IMR-90 (cell line): ENCODE data around the gene IGLL5. TPM values are rescaled to one million over a fixed set of nuclear protein-coding genes. Genes with fewer than 3 reads are reported as not detected.
"Not testable (repeated sequence)": the region's sequence is repeated elsewhere in the genome, so short reads cannot be mapped to it uniquely, and the experiment has no call there.

Experiments used
- ATAC-seq: fragments of 200-7000 bp; cut with Tn5 transposase; 2 replicates; pipeline ENCODE4 v1.9.1; 2020; ENCODE audit warnings: low read depth, mild to moderate bottlenecking, moderate library complexity
- BruUV-seq: library from RNA; stranded (reverse); fragments of 400-500 nt; replicated peaks from 2 replicates; lab custom pipeline; 2021; lab: Mats Ljungman, UMichigan
- CTCF ChIA-PET: fragments of 300-600 bp; formaldehyde crosslinking; extraction: SDS; loops from one replicate; lab custom pipeline; 2021; ENCODE audit warnings: antibody characterized with exemption; lab: Yijun Ruan, JAX
- POLR2A ChIA-PET: fragments of 300-600 bp; sonication (Branson Sonifier 250); formaldehyde crosslinking; loops from one replicate; lab custom pipeline; 2022; ENCODE audit warnings: antibody characterized with exemption; ENCODE audit not compliant: unreplicated experiment; lab: Charles Lee
- DNase-seq: peaks from one replicate; pipeline ENCODE4 v3.0.0; 2013
- H2AFZ ChIP-seq: replicated peaks from 2 replicates; pipeline ENCODE3; 2013; ENCODE audit warnings: low read length, mild to moderate bottlenecking; ENCODE audit not compliant: poor library complexity
- H2AK5ac ChIP-seq: 2 replicates; pipeline ENCODE4 v1.6.1; 2013; ENCODE audit warnings: low read depth, low read length, inconsistent platforms
- H2AK9ac ChIP-seq: replicated peaks from 2 replicates; pipeline ENCODE3; 2013; ENCODE audit warnings: mild to moderate bottlenecking, low read depth, low read length, moderate library complexity; ENCODE audit not compliant: poor library complexity
- H2BK120ac ChIP-seq: 2 replicates; pipeline ENCODE4 v1.6.1; 2013; ENCODE audit warnings: low read depth, low read length, inconsistent platforms
- H2BK15ac ChIP-seq: 3 replicates; pipeline ENCODE4 v1.6.1; 2013; ENCODE audit warnings: low read depth, low read length, inconsistent platforms
- H2BK20ac ChIP-seq: 2 replicates; pipeline ENCODE4 v1.6.1; 2013; ENCODE audit warnings: low read depth, mild to moderate bottlenecking, inconsistent platforms, low read length, moderate library complexity
- H2BK5ac ChIP-seq: 2 replicates; pipeline ENCODE4 v1.6.1; 2013; ENCODE audit warnings: mild to moderate bottlenecking, low read depth, low read length, inconsistent platforms; ENCODE audit not compliant: poor library complexity, severe bottlenecking
- H3K14ac ChIP-seq: replicated peaks from 2 replicates; pipeline ENCODE4 v1.6.1; 2013; ENCODE audit warnings: low read depth, low read length, inconsistent platforms
- H3K18ac ChIP-seq: 2 replicates; pipeline ENCODE4 v1.6.1; 2013; ENCODE audit warnings: low read depth, low read length, control low read depth
- H3K23ac ChIP-seq: 2 replicates; pipeline ENCODE4 v1.6.1; 2013; ENCODE audit warnings: low read depth, low read length, inconsistent platforms
- H3K27ac ChIP-seq: 2 replicates; pipeline ENCODE4 v1.5.1; 2013; ENCODE audit warnings: mild to moderate bottlenecking, control low read depth, low read length; ENCODE audit not compliant: insufficient read depth
- H3K27me3 ChIP-seq: 2 replicates; pipeline ENCODE4 v1.6.1; 2013; ENCODE audit warnings: low read length; ENCODE audit not compliant: control insufficient read depth, insufficient read depth
- H3K36me3 ChIP-seq: 2 replicates; pipeline ENCODE4 v1.6.1; 2013; ENCODE audit warnings: low read length, mixed read lengths; ENCODE audit not compliant: control insufficient read depth, insufficient read depth
- H3K4ac ChIP-seq: 2 replicates; pipeline ENCODE4 v1.6.1; 2013; ENCODE audit warnings: low read depth, low read length, inconsistent platforms
- H3K4me1 ChIP-seq: 2 replicates; pipeline ENCODE4 v1.6.1; 2013; ENCODE audit warnings: low read length, mixed read lengths; ENCODE audit not compliant: control insufficient read depth, insufficient read depth
- H3K4me2 ChIP-seq: 2 replicates; pipeline ENCODE4 v1.6.1; 2013; ENCODE audit warnings: low read depth, mild to moderate bottlenecking, control low read depth, low read length, moderate library complexity
- H3K4me3 ChIP-seq: 2 replicates; pipeline ENCODE4 v1.5.1; 2013; ENCODE audit warnings: low read depth, mild to moderate bottlenecking, control low read depth, low read length, moderate library complexity; ENCODE audit not compliant: insufficient read depth
- H3K56ac ChIP-seq: 2 replicates; pipeline ENCODE4 v1.6.1; 2013; ENCODE audit warnings: low read length, inconsistent platforms; ENCODE audit not compliant: insufficient read depth; ENCODE audit errors: extremely low read depth
- H3K79me1 ChIP-seq, 2 experiments: 2 replicates each; pipeline ENCODE4 v1.6.1; 2013; ENCODE audit warnings: low read length in 2 of 2, inconsistent platforms in 1 of 2, low read depth in 1 of 2
- H3K9ac ChIP-seq: 2 replicates; pipeline ENCODE4 v1.6.1; 2013; ENCODE audit warnings: low read depth, low read length, control low read depth
- H3K9me1 ChIP-seq: 2 replicates; pipeline ENCODE4 v1.6.1; 2013; ENCODE audit warnings: low read length, inconsistent platforms; ENCODE audit not compliant: insufficient read depth
- H3K9me3 ChIP-seq: 2 replicates; pipeline ENCODE4 v1.6.1; 2013; ENCODE audit warnings: low read length; ENCODE audit not compliant: control insufficient read depth, insufficient read depth
- H4K20me1 ChIP-seq: 2 replicates; pipeline ENCODE4 v1.6.1; 2013; ENCODE audit warnings: low read length, inconsistent platforms; ENCODE audit not compliant: insufficient read depth
- H4K5ac ChIP-seq: 2 replicates; pipeline ENCODE4 v1.6.1; 2013; ENCODE audit warnings: mild to moderate bottlenecking, low read depth, low read length, control low read depth
- H4K8ac ChIP-seq, 2 experiments: 2 replicates each; pipeline ENCODE4 v1.6.1; 2013; ENCODE audit warnings: low read depth in 2 of 2, low read length in 2 of 2, control low read depth in 1 of 2, inconsistent platforms in 1 of 2
- H4K91ac ChIP-seq: 2 replicates; pipeline ENCODE4 v1.6.1; 2013; ENCODE audit warnings: low read depth, low read length, inconsistent platforms; ENCODE audit not compliant: insufficient read depth
- WGBS, 2 experiments: methylation state at CpG; one replicate each; pipeline versions ENCODE4 v1.1.5 to v1.1.7; 2013; ENCODE audit warnings: missing lambda C conversion rate in 2 of 2; ENCODE audit not compliant: insufficient read length in 1 of 2; ENCODE audit errors: extremely low coverage in 2 of 2; 5-methylcytosine and 5-hydroxymethylcytosine counted together
- dilution Hi-C: fragments of 300-500 bp; cut with HindIII; formaldehyde crosslinking; loops from one replicate; pipeline ENCODE4 v1.14.3; 2018; ENCODE audit warnings: low sequenced_read_pairs; ENCODE audit not compliant: unreplicated experiment
- in situ Hi-C: fragments of 300-500 bp; cut with MboI; formaldehyde crosslinking; loops from 3 replicates; pipeline ENCODE4 v1.14.3; 2019; ENCODE audit warnings: low sequenced_read_pairs, inconsistent platforms, mixed read lengths
- intact Hi-C: fragments of 100-400 bp; cut with micrococcal nuclease; formaldehyde crosslinking; loops from 2 replicates; pipeline ENCODE4 v1.10.0; 2022
- polyA plus RNA-seq, 3 experiments: library from polyadenylated mRNA; depleted of rRNA; stranded (reverse); fragments of >200 nt; gene quantifications; 2 replicates each; pipeline ENCODE4 v1.2.3, GENCODE V29; 2012; ENCODE audit warnings: low replicate concordance in 1 of 3
- total RNA-seq: library from RNA; depleted of rRNA; stranded (reverse); fragments of >200 nt; gene quantifications from 2 replicates; pipeline ENCODE4 v1.2.3, GENCODE V29; 2012

Gene IGLL5
- total and polyA plus RNA-seq, 2 of the 4 experiments (the other 2 are of a cell fraction), result not detected

DNA sequence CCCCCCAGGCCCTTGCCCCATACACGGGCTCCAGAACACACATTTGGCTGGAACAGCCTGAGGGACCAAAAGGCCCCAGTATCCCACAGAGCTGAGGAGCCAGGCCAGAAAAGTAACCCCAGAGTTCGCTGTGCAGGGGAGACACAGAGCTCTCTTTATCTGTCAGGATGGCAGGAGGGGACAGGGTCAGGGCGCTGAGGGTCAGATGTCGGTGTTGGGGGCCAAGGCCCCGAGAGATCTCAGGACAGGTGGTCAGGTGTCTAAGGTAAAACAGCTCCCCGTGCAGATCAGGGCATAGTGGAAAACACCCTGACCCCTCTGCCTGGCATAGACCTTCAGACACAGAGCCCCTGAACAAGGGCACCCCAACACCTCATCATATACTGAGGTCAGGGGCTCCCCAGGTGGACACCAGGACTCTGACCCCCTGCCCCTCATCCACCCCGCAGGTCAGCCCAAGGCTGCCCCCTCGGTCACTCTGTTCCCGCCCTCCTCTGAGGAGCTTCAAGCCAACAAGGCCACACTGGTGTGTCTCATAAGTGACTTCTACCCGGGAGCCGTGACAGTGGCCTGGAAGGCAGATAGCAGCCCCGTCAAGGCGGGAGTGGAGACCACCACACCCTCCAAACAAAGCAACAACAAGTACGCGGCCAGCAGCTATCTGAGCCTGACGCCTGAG lies 13.1 kb downstream of the IGLL5 start:
- in situ Hi-C loops, H3K4me3 ChIP-seq, POLR2A ChIA-PET, ATAC-seq, CTCF ChIA-PET, H3K9me3 ChIP-seq, H3K18ac ChIP-seq, H2BK15ac ChIP-seq, DNase-seq, H3K27ac ChIP-seq, H4K5ac ChIP-seq, H3K4me1 ChIP-seq, H3K14ac ChIP-seq, H2BK5ac ChIP-seq, H4K8ac ChIP-seq, dilution Hi-C loops, H3K56ac ChIP-seq, BruUV-seq, intact Hi-C loops, H3K36me3 ChIP-seq, H3K4me2 ChIP-seq, H2AFZ ChIP-seq, H3K9ac ChIP-seq, H3K9me1 ChIP-seq, H2AK9ac ChIP-seq, H2BK20ac ChIP-seq, H2AK5ac ChIP-seq, H3K4ac ChIP-seq, H3K79me1 ChIP-seq, H2BK120ac ChIP-seq, H4K20me1 ChIP-seq, H3K23ac ChIP-seq, H4K91ac ChIP-seq: not testable (repeated sequence)
- peaks cover 16% of the 10 kb centered on the region; the same call in 1 of the 2 replicates for H3K27me3 ChIP-seq
- WGBS, 2 experiments, result no CpG with 5 or more reads among the region's 16 CpGs
